Parathyroid adenoma (tissue), 2 donors: ENCODE data around the gene ZFAND2B.
A peak's percentile ranks its signal among the peaks of the same experiment; 100 is the strongest.

Experiments
- H2AFZ ChIP-seq: fragments of 300-600 bp; sonication (generic); one replicate; pipeline ENCODE4 v1.7.0; 2017; ENCODE audit warnings: antibody characterized with exemption, mild to moderate bottlenecking
- H3K27ac ChIP-seq: fragments of 300-600 bp; sonication (generic); one replicate; pipeline ENCODE4 v1.7.0; 2017
- H3K27me3 ChIP-seq: fragments of 300-600 bp; sonication (generic); one replicate; pipeline ENCODE4 v1.7.0; 2017; ENCODE audit warnings: low read length; ENCODE audit not compliant: control insufficient read depth, insufficient read depth
- H3K36me3 ChIP-seq: fragments of 300-600 bp; sonication (generic); one replicate; pipeline ENCODE4 v1.7.0; 2017; ENCODE audit warnings: low read length; ENCODE audit not compliant: control insufficient read depth, insufficient read depth
- H3K4me1 ChIP-seq: fragments of 300-600 bp; sonication (generic); one replicate; pipeline ENCODE4 v1.7.0; 2017; ENCODE audit warnings: control low read depth
- H3K4me2 ChIP-seq: fragments of 300-600 bp; sonication (generic); one replicate; pipeline ENCODE4 v1.7.0; 2017; ENCODE audit warnings: low read length
- H3K4me3 ChIP-seq: fragments of 300-600 bp; sonication (generic); one replicate; pipeline ENCODE4 v1.7.0; 2017; ENCODE audit warnings: low read depth, low read length
- H3K79me2 ChIP-seq: fragments of 300-600 bp; sonication (generic); one replicate; pipeline ENCODE4 v1.7.0; 2017; ENCODE audit warnings: control low read depth
- H3K9ac ChIP-seq: fragments of 300-600 bp; sonication (generic); one replicate; pipeline ENCODE4 v1.7.0; 2017; ENCODE audit warnings: mild to moderate bottlenecking
- H3K9me3 ChIP-seq: fragments of 300-600 bp; sonication (generic); one replicate; pipeline ENCODE4 v1.7.0; 2017; ENCODE audit warnings: low read length; ENCODE audit not compliant: control insufficient read depth
- CTCF ChIP-seq: fragments of 300-600 bp; sonication (generic); IDR thresholded peaks from one replicate; pipeline ENCODE4 v1.7.0; 2017; ENCODE audit warnings: antibody characterized with exemption, mild to moderate bottlenecking
- donor health status: primary hyperparathyroidism.

The ZFAND2B gene

GRCh38 chr2:219159771-219160185, 46.8 kb upstream of the ZFAND2B start:
- no peak for TF ChIP-seq CTCF
- no peaks in the 10 kb centered on the region for H3K27me3 ChIP-seq
- peaks cover 5% of the 10 kb centered on the region for H3K4me1 ChIP-seq
- no peak overlapping the region for H3K9ac ChIP-seq
- H3K36me3 ChIP-seq: no peaks in the 10 kb centered on the region
- H3K9me3 ChIP-seq: no peaks in the 10 kb centered on the region
- H3K27ac ChIP-seq: peak overlapping the region; percentile 81
- no peaks in the 10 kb centered on the region for H3K79me2 ChIP-seq
- peak overlapping the region; percentile 88 for H3K4me2 ChIP-seq
- peak overlapping the region; percentile 90 for H2AFZ ChIP-seq
- peak overlapping the region; percentile 64 for H3K4me3 ChIP-seq

GRCh38 chr2:219160186-219161017, 46.2 kb upstream of the ZFAND2B start, which contains the start of gene NHEJ1:
Gene NHEJ1, minus strand, starts transcription at chr2:219160815. Its CDS starts 2,453 bp downstream, at chr2:219158362.
- Histone ChIP-seq H3K79me2 (no peaks in the 10 kb centered on the region), H3K4me3 (peak within 1 kb of the TSS; percentile 64), H3K4me2 (peak within 1 kb of the TSS; percentile 88), H3K4me1 (peaks cover 5% of the 10 kb centered on the region), H3K9ac (no peak within 1 kb of the TSS), H3K27ac (peak within 1 kb of the TSS; percentile 81), H2AFZ (peak within 1 kb of the TSS; percentile 90), H3K36me3 (no peaks in the 10 kb centered on the region), H3K9me3 (no peaks in the 10 kb centered on the region), H3K27me3 (no peaks in the 10 kb centered on the region)
- peak; percentile 100 for TF ChIP-seq CTCF

- Histone ChIP-seq H3K36me3 (no peaks in the 10 kb centered on the region), H3K9ac (no peak overlapping the region), H3K4me3 (peak overlapping the region; percentile 64), H2AFZ (peak overlapping the region; percentile 90), H3K27ac (no peak overlapping the region), H3K27me3 (no peaks in the 10 kb centered on the region), H3K79me2 (no peaks in the 10 kb centered on the region), H3K4me1 (peaks cover 5% of the 10 kb centered on the region), H3K4me2 (peak overlapping the region; percentile 88), H3K9me3 (no peaks in the 10 kb centered on the region)
- no peak for TF ChIP-seq CTCF
Measured at GRCh38 chr2:219161097-219161496, 45.5 kb upstream of the ZFAND2B start.

DNA sequence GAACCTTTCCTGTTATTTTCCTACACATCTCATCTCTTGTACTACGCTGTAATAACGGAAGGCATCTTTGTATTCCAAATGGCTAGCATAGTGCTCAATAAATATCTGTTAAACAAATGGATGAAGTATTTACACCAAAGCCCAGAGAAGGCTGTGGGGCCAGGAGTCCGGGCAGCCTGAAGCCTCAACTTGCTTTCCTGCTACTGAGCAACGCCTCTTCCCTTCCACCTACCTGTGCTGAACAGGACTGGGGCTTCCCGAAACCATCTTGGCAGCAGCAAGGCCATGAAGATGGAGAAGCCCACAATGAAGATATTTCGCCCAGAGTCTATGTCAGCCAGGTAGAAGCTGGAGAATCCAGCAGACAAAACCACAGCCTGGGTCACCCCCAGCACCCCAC, 43.4 kb upstream of the ZFAND2B start:
- Histone ChIP-seq H3K27ac (no peak overlapping the region), H3K4me2 (no peak overlapping the region), H2AFZ (no peak overlapping the region), H3K4me1 (peaks cover 5% of the 10 kb centered on the region), H3K4me3 (no peak overlapping the region), H3K9me3 (no peaks in the 10 kb centered on the region), H3K79me2 (no peaks in the 10 kb centered on the region), H3K27me3 (no peaks in the 10 kb centered on the region), H3K9ac (no peak overlapping the region), H3K36me3 (no peaks in the 10 kb centered on the region)
- no peak for TF ChIP-seq CTCF
